Neural progenitor cell (in vitro differentiated cells): ENCODE data around the gene RASSF4. TPM values are rescaled to one million over a fixed set of nuclear protein-coding genes. Genes with fewer than 3 reads are reported as not detected.

Experiments used
- DNase-seq: peaks from one replicate; pipeline ENCODE4 v3.0.0-alpha.2; 2016; ENCODE audit warnings: low spot score
- H2AFZ ChIP-seq: fragments of 200-600 bp; sonication (generic); replicated peaks from 2 replicates; pipeline ENCODE4 v1.6.1; 2016; ENCODE audit warnings: antibody characterized with exemption
- H3F3A ChIP-seq: fragments of 200-600 bp; sonication (generic); 2 replicates; pipeline ENCODE4 v1.6.1; 2016; ENCODE audit warnings: antibody characterized with exemption, low read depth
- H3K27ac ChIP-seq: fragments of 200-600 bp; sonication (generic); 2 replicates; pipeline ENCODE4 v1.5.1; 2016; ENCODE audit warnings: mild to moderate bottlenecking
- H3K27me3 ChIP-seq: fragments of 200-600 bp; sonication (generic); 2 replicates; pipeline ENCODE4 v1.6.1; 2016; ENCODE audit warnings: mild to moderate bottlenecking, moderate library complexity
- H3K36me3 ChIP-seq: fragments of 200-600 bp; sonication (generic); 2 replicates; pipeline ENCODE4 v1.5.1; 2016
- H3K4me1 ChIP-seq: fragments of 200-600 bp; sonication (generic); 2 replicates; pipeline ENCODE4 v1.6.1; 2016; ENCODE audit warnings: mixed run types
- H3K4me2 ChIP-seq: fragments of 200-600 bp; sonication (generic); 2 replicates; pipeline ENCODE4 v1.6.1; 2016
- H3K4me3 ChIP-seq: fragments of 200-600 bp; sonication (generic); 2 replicates; pipeline ENCODE4 v1.5.1; 2016
- H3K79me2 ChIP-seq: fragments of 200-600 bp; sonication (generic); 2 replicates; pipeline ENCODE4 v1.6.1; 2016; ENCODE audit warnings: low read depth
- H3K9ac ChIP-seq: fragments of 200-600 bp; sonication (generic); 2 replicates; pipeline ENCODE4 v1.6.1; 2016
- H3K9me3 ChIP-seq: fragments of 200-600 bp; sonication (generic); 2 replicates; pipeline ENCODE4 v1.5.1; 2016; ENCODE audit warnings: low read depth
- H4K20me1 ChIP-seq: fragments of 200-600 bp; sonication (generic); 2 replicates; pipeline ENCODE4 v1.6.1; 2016; ENCODE audit warnings: low read depth
- H3K27ac Mint-ChIP-seq: 3 replicates; pipeline ENCODE4 v1.8.0; 2021; ENCODE audit warnings: mixed read lengths
- H3K27me3 Mint-ChIP-seq: 2 replicates; pipeline ENCODE4 v1.8.0; 2022; ENCODE audit warnings: low read depth, mild to moderate bottlenecking, inconsistent platforms, moderate library complexity, mixed read lengths; ENCODE audit not compliant: insufficient read depth
- H3K36me3 Mint-ChIP-seq: 3 replicates; pipeline ENCODE4 v1.8.0; 2021; ENCODE audit warnings: mixed read lengths
- H3K4me1 Mint-ChIP-seq: 3 replicates; pipeline ENCODE4 v1.8.0; 2021; ENCODE audit warnings: mixed read lengths
- H3K4me3 Mint-ChIP-seq: 3 replicates; pipeline ENCODE4 v1.8.0; 2021; ENCODE audit warnings: mild to moderate bottlenecking, moderate library complexity, mixed read lengths
- H3K9me3 Mint-ChIP-seq: 3 replicates; pipeline ENCODE4 v1.8.0; 2020; ENCODE audit warnings: mixed read lengths
- CTCF ChIP-seq: fragments of 200-600 bp; sonication (generic); IDR thresholded peaks from 2 replicates; pipeline ENCODE4 v1.5.1; 2017; ENCODE audit warnings: antibody characterized with exemption, mild to moderate bottlenecking
- EZH2 ChIP-seq: fragments of 200-600 bp; sonication (generic); IDR thresholded peaks from 2 replicates; pipeline ENCODE4 v1.6.1; 2017; ENCODE audit warnings: antibody characterized with exemption, mild to moderate bottlenecking, moderate library complexity
- EZH2phosphoT487 ChIP-seq: fragments of 200-600 bp; sonication (generic); IDR thresholded peaks from 2 replicates; pipeline ENCODE4 v1.6.1; 2017; ENCODE audit warnings: antibody characterized with exemption
- total RNA-seq: library from RNA; depleted of rRNA; stranded (reverse); fragments of >200 nt; gene quantifications from 2 replicates; pipeline ENCODE4 v1.2.3, GENCODE V29; 2015; ENCODE audit warnings: low replicate concordance

The RASSF4 gene
- total RNA-seq, 1 donor from 2014 or later, result 3.1 TPM

GRCh38 chr10:44973323-44974081, 13.9 kb downstream of the RASSF4 start:
- Histone ChIP-seq H3K4me1 (peaks cover 18% of the 10 kb centered on the region), H4K20me1 (no peaks in the 10 kb centered on the region), H3K9ac (no peak overlapping the region), H3K79me2 (no peaks in the 10 kb centered on the region), H2AFZ (no peak overlapping the region), H3F3A (no peaks in the 10 kb centered on the region), H3K27me3 (peaks cover 23% of the 10 kb centered on the region), H3K4me2 (peak overlapping the region; percentile 53), H3K4me3 (no peak overlapping the region), H3K27ac (no peak overlapping the region), H3K9me3 (no peaks in the 10 kb centered on the region), H3K36me3 (no peaks in the 10 kb centered on the region)
- Mint-ChIP-seq H3K27me3 (peaks cover 12% of the 10 kb centered on the region), H3K27ac (no peak overlapping the region), H3K4me3 (no peak overlapping the region), H3K9me3 (no peaks in the 10 kb centered on the region), H3K36me3 (peaks cover 11% of the 10 kb centered on the region), H3K4me1 (peaks cover 23% of the 10 kb centered on the region)
- TF ChIP-seq EZH2phosphoT487, result no peak
- TF ChIP-seq CTCF, result no peak
- TF ChIP-seq EZH2, result no peak
- no peak for DNase-seq

GRCh38 chr10:44974082-44974627, 14.6 kb downstream of the RASSF4 start:
- H3K36me3 ChIP-seq, result no peaks in the 10 kb centered on the region
- no peaks in the 10 kb centered on the region for H3K9me3 Mint-ChIP-seq
- no peaks in the 10 kb centered on the region for H3F3A ChIP-seq
- H3K27me3 Mint-ChIP-seq, result peaks cover 12% of the 10 kb centered on the region
- H3K9me3 ChIP-seq, result no peaks in the 10 kb centered on the region
- H3K79me2 ChIP-seq, result no peaks in the 10 kb centered on the region
- peaks cover 23% of the 10 kb centered on the region for H3K27me3 ChIP-seq
- H3K4me3 ChIP-seq, result peak overlapping the region; percentile 50
- no peak overlapping the region for H3K27ac ChIP-seq
- no peak overlapping the region for H3K9ac ChIP-seq
- H2AFZ ChIP-seq, result peak overlapping the region; percentile 91
- no peak overlapping the region for H3K27ac Mint-ChIP-seq
- H3K4me3 Mint-ChIP-seq, result no peak overlapping the region
- H4K20me1 ChIP-seq, result no peaks in the 10 kb centered on the region
- DNase-seq, result no peak
- H3K36me3 Mint-ChIP-seq, result peaks cover 11% of the 10 kb centered on the region
- peaks cover 25% of the 10 kb centered on the region for H3K4me1 ChIP-seq
- peaks cover 29% of the 10 kb centered on the region for H3K4me1 Mint-ChIP-seq
- TF ChIP-seq CTCF (no peak), EZH2 (no peak), EZH2phosphoT487 (no peak)
- peak overlapping the region; percentile 86 for H3K4me2 ChIP-seq

GRCh38 chr10:44974628-44975430, 15.2 kb downstream of the RASSF4 start:
- TF ChIP-seq EZH2 (peak; percentile 52), CTCF (peak; percentile 93), EZH2phosphoT487 (no peak)
- peak overlapping the region; percentile 86 for H3K4me2 ChIP-seq
- H3K9me3 ChIP-seq, result no peaks in the 10 kb centered on the region
- H3K4me1 Mint-ChIP-seq, result peaks cover 34% of the 10 kb centered on the region
- no peaks in the 10 kb centered on the region for H3K9me3 Mint-ChIP-seq
- peaks cover 31% of the 10 kb centered on the region for H3K4me1 ChIP-seq
- peaks cover 12% of the 10 kb centered on the region for H3K27me3 Mint-ChIP-seq
- H3K36me3 ChIP-seq, result no peaks in the 10 kb centered on the region
- H3K4me3 Mint-ChIP-seq, result no peak overlapping the region
- H3K36me3 Mint-ChIP-seq, result peaks cover 11% of the 10 kb centered on the region
- H3K4me3 ChIP-seq, result peak overlapping the region; percentile 50
- peak overlapping the region; percentile 91 for H2AFZ ChIP-seq
- no peak overlapping the region for H3K9ac ChIP-seq
- no peaks in the 10 kb centered on the region for H3K79me2 ChIP-seq
- H3K27me3 ChIP-seq, result peaks cover 23% of the 10 kb centered on the region
- H4K20me1 ChIP-seq, result no peaks in the 10 kb centered on the region
- H3K27ac Mint-ChIP-seq, result no peak overlapping the region
- no peaks in the 10 kb centered on the region for H3F3A ChIP-seq
- H3K27ac ChIP-seq, result no peak overlapping the region
- DNase-seq, result peak; percentile 79
